Right lobe of liver (tissue), 4 donors: ENCODE measurements around the gene ANKS1B.

ENCODE experiments used
- CTCF ChIP-seq, 4 donors: fragments of 200-600 bp in 3 of 4; fragments of 450-650 bp in 1 of 4; IDR thresholded peaks; one replicate each; pipeline versions ENCODE4 v1.5.1 to v1.8.0; 2016 to 2022; ENCODE audit warnings: antibody characterized with exemption in 4 of 4, mild to moderate bottlenecking in 2 of 4
- POLR2A ChIP-seq: fragments of 450-650 bp; IDR thresholded peaks from one replicate; pipeline ENCODE4 v1.6.1; 2017; ENCODE audit warnings: antibody characterized with exemption, mild to moderate bottlenecking
- donor health status: DM: no; HTN: no; CAD: no.
- donor health status: DM: no; HTN: no; CAD: no.
- donor health status: DM: no; HTN: yes; CAD: no.

- TF ChIP-seq CTCF (IDR thresholded peaks at IDR 0.05) (no peak), POLR2A (no peak)
Observed at GRCh38 chr12:98752726-98753125, 1232.0 kb downstream of the ANKS1B start.
